Mammary epithelial cell (primary cell): ENCODE data around the gene TBATA.
"Not testable (repeated sequence)": the region's sequence is repeated elsewhere in the genome, so short reads cannot be mapped to it uniquely, and the experiment has no call there.

ENCODE experiments used
- CTCF ChIP-seq, 2 donors: IDR thresholded peaks in 1 of 2; conservative IDR thresholded peaks in 1 of 2; 2 replicates each; pipeline ENCODE4 v1.5.1; 2011 to 2012; ENCODE audit warnings: inconsistent platforms in 2 of 2, low read length in 2 of 2, mild to moderate bottlenecking in 2 of 2, control low read depth in 1 of 2, low read depth in 1 of 2; ENCODE audit not compliant: insufficient read depth in 1 of 2; ENCODE audit errors: extremely low read depth in 1 of 2
- EZH2 ChIP-seq: IDR thresholded peaks from 2 replicates; pipeline ENCODE4 v1.6.1; 2012; ENCODE audit warnings: low read length, inconsistent platforms, borderline replicate concordance

- not testable (repeated sequence) for TF ChIP-seq CTCF (conservative IDR thresholded peaks at IDR 0.05 in 1 of 2, IDR thresholded peaks at IDR 0.05 in 1 of 2; ENCODE audit: extremely low read depth in 1 of 2, insufficient read depth in 1 of 2, low read depth in 1 of 2, low read length in 2 of 2); EZH2
Observed at GRCh38 chr10:70770516-70770915, 14.7 kb downstream of the TBATA start.
